Activated CD4-positive, CD25-positive, alpha-beta regulatory T cell treated with anti-CD3 and anti-CD28 coated beads, Interleukin-2, amount 50 U/mL, for 72 hours (primary cell): ENCODE measurements around the gene TRMT10C.
"Not testable (repeated sequence)": the region's sequence is repeated elsewhere in the genome, so short reads cannot be mapped to it uniquely, and the experiment has no call there.

Experiments
- DNase-seq: peaks from one replicate; pipeline ENCODE4 v3.0.0; 2021

Gene TRMT10C

GRCh38 chr3:101549473-101549872 lies 12.2 kb upstream of the TRMT10C start:
- DNase-seq = no peak

- DNase-seq = not testable (repeated sequence)
Measured at GRCh38 chr3:101551359-101552081, 10.1 kb upstream of the TRMT10C start.

- not testable (repeated sequence) for DNase-seq
Measured at GRCh38 chr3:101553381-101553780, 8.3 kb upstream of the TRMT10C start.

- no peak for DNase-seq
Measured at GRCh38 chr3:101556064-101556463, 5.6 kb upstream of the TRMT10C start.

- no peak for DNase-seq
Measured at GRCh38 chr3:101567528-101568317, 6.1 kb downstream of the TRMT10C start.

- DNase-seq = no peak
Measured at GRCh38 chr3:101571028-101571895, 9.6 kb downstream of the TRMT10C start.

GRCh38 chr3:101573449-101574387 lies 12.1 kb downstream of the TRMT10C start, which contains the start of gene PCNP:
TSS of gene PCNP (plus strand) at chr3:101574180. CDS start at chr3:101574216, 36 bp downstream.
- peak; percentile 98 for DNase-seq

- DNase-seq = peak; percentile 71
Measured at GRCh38 chr3:101574388-101575112, 12.9 kb downstream of the TRMT10C start.

- no peak for DNase-seq
Measured at GRCh38 chr3:101577286-101577685, 15.6 kb downstream of the TRMT10C start.

- DNase-seq = no peak
Measured at GRCh38 chr3:101588616-101589015, 26.9 kb downstream of the TRMT10C start.

GRCh38 chr3:101591071-101591470 lies 29.4 kb downstream of the TRMT10C start:
- DNase-seq = no peak

GRCh38 chr3:101602731-101603130 lies 41.1 kb downstream of the TRMT10C start:
- no peak for DNase-seq

- no peak for DNase-seq
Measured at GRCh38 chr3:101603184-101603583, 41.5 kb downstream of the TRMT10C start.

GRCh38 chr3:101605398-101605797 lies 43.7 kb downstream of the TRMT10C start:
- not testable (repeated sequence) for DNase-seq

- DNase-seq = no peak
Measured at GRCh38 chr3:101611023-101611422, 49.4 kb downstream of the TRMT10C start.

- not testable (repeated sequence) for DNase-seq
Measured at GRCh38 chr3:101613014-101613413, 51.3 kb downstream of the TRMT10C start.

GRCh38 chr3:101615525-101615924 lies 53.9 kb downstream of the TRMT10C start:
- no peak for DNase-seq
